Trophoblast cell (in vitro differentiated cells and primary cell): ENCODE measurements around the gene NOM1.
A peak's percentile ranks its signal among the peaks of the same experiment; 100 is the strongest.

ENCODE experiments used
- DNase-seq, 2 donors: peaks; one replicate each; pipeline ENCODE4 v3.0.0-alpha.2; 2016
- H2AFZ ChIP-seq: 2 replicates; pipeline ENCODE4 v1.6.1; 2013; ENCODE audit warnings: low read length, moderate library complexity, mild to moderate bottlenecking; ENCODE audit not compliant: insufficient read depth, poor library complexity
- H2AK5ac ChIP-seq: 2 replicates; pipeline ENCODE4 v1.6.1; 2013; ENCODE audit warnings: mild to moderate bottlenecking, low read length
- H2BK120ac ChIP-seq: 2 replicates; pipeline ENCODE4 v1.6.1; 2013; ENCODE audit warnings: low read length, mild to moderate bottlenecking, moderate library complexity; ENCODE audit not compliant: insufficient read depth, poor library complexity
- H2BK12ac ChIP-seq: 2 replicates; pipeline ENCODE4 v1.6.1; 2013; ENCODE audit warnings: mild to moderate bottlenecking, low read length, moderate library complexity
- H2BK5ac ChIP-seq: 2 replicates; pipeline ENCODE4 v1.6.1; 2013; ENCODE audit warnings: low read length, low read depth, moderate library complexity, mild to moderate bottlenecking; ENCODE audit not compliant: poor library complexity
- H3K14ac ChIP-seq: 2 replicates; pipeline ENCODE4 v1.6.1; 2013; ENCODE audit warnings: mild to moderate bottlenecking, low read length
- H3K18ac ChIP-seq: 2 replicates; pipeline ENCODE4 v1.6.1; 2013; ENCODE audit warnings: mild to moderate bottlenecking, low read length
- H3K23ac ChIP-seq: 2 replicates; pipeline ENCODE4 v1.6.1; 2013; ENCODE audit warnings: low read length
- H3K27ac ChIP-seq: 2 replicates; pipeline ENCODE4 v1.5.1; 2013; ENCODE audit warnings: low read depth, mild to moderate bottlenecking, inconsistent platforms, low read length, moderate library complexity
- H3K27me3 ChIP-seq: 2 replicates; pipeline ENCODE4 v1.6.1; 2013; ENCODE audit warnings: inconsistent platforms, mild to moderate bottlenecking, low read length, moderate library complexity; ENCODE audit not compliant: insufficient read depth
- H3K36me3 ChIP-seq, 2 experiments: 1 replicate in 1 of 2; 2 replicates in 1 of 2; pipeline ENCODE4 v1.6.1; 2013; ENCODE audit warnings: low read length in 2 of 2, mild to moderate bottlenecking in 2 of 2, moderate library complexity in 1 of 2; ENCODE audit not compliant: insufficient read depth in 2 of 2, control insufficient read depth in 1 of 2
- H3K4ac ChIP-seq: 2 replicates; pipeline ENCODE4 v1.6.1; 2013; ENCODE audit warnings: low read depth, mild to moderate bottlenecking, low read length, moderate library complexity
- H3K4me1 ChIP-seq, 2 experiments: 1 replicate in 1 of 2; 2 replicates in 1 of 2; pipeline ENCODE4 v1.6.1; 2013; ENCODE audit warnings: low read length in 2 of 2, mild to moderate bottlenecking in 2 of 2, moderate library complexity in 1 of 2; ENCODE audit not compliant: insufficient read depth in 2 of 2, control insufficient read depth in 1 of 2
- H3K4me2 ChIP-seq: 2 replicates; pipeline ENCODE4 v1.6.1; 2013; ENCODE audit warnings: inconsistent platforms, mild to moderate bottlenecking, low read length, moderate library complexity
- H3K4me3 ChIP-seq: 2 replicates; pipeline ENCODE4 v1.5.1; 2013; ENCODE audit warnings: mild to moderate bottlenecking, low read depth, low read length, inconsistent platforms
- H3K79me1 ChIP-seq: one replicate; pipeline ENCODE4 v1.6.1; 2013; ENCODE audit warnings: low read length
- H3K79me2 ChIP-seq: 2 replicates; pipeline ENCODE4 v1.6.1; 2013; ENCODE audit warnings: low read length, mild to moderate bottlenecking; ENCODE audit not compliant: control insufficient read depth, insufficient read depth, poor library complexity
- H3K9ac ChIP-seq: 2 replicates; pipeline ENCODE4 v1.6.1; 2013; ENCODE audit warnings: mild to moderate bottlenecking, low read length
- H3K9me3 ChIP-seq: 2 replicates; pipeline ENCODE4 v1.6.1; 2013; ENCODE audit warnings: low read depth, mild to moderate bottlenecking, control low read depth, inconsistent platforms, low read length; ENCODE audit not compliant: insufficient read depth
- H4K12ac ChIP-seq: 2 replicates; pipeline ENCODE4 v1.6.1; 2013; ENCODE audit warnings: low read depth, mild to moderate bottlenecking, low read length, moderate library complexity
- H4K8ac ChIP-seq: 2 replicates; pipeline ENCODE4 v1.6.1; 2013; ENCODE audit warnings: low read depth, mild to moderate bottlenecking, low read length, moderate library complexity
- H4K91ac ChIP-seq: one replicate; pipeline ENCODE4 v1.6.1; 2013; ENCODE audit warnings: low read depth, mild to moderate bottlenecking, low read length, moderate library complexity
- WGBS: extraction: QIAGEN DNeasy Blood & Tissue Kit; methylation state at CpG from one replicate; pipeline ENCODE4 v1.1.7; 2013; ENCODE audit warnings: missing lambda C conversion rate; ENCODE audit not compliant: insufficient read length, insufficient coverage; ENCODE audit errors: extremely low coverage; 5-methylcytosine and 5-hydroxymethylcytosine counted together

Gene NOM1

DNA sequence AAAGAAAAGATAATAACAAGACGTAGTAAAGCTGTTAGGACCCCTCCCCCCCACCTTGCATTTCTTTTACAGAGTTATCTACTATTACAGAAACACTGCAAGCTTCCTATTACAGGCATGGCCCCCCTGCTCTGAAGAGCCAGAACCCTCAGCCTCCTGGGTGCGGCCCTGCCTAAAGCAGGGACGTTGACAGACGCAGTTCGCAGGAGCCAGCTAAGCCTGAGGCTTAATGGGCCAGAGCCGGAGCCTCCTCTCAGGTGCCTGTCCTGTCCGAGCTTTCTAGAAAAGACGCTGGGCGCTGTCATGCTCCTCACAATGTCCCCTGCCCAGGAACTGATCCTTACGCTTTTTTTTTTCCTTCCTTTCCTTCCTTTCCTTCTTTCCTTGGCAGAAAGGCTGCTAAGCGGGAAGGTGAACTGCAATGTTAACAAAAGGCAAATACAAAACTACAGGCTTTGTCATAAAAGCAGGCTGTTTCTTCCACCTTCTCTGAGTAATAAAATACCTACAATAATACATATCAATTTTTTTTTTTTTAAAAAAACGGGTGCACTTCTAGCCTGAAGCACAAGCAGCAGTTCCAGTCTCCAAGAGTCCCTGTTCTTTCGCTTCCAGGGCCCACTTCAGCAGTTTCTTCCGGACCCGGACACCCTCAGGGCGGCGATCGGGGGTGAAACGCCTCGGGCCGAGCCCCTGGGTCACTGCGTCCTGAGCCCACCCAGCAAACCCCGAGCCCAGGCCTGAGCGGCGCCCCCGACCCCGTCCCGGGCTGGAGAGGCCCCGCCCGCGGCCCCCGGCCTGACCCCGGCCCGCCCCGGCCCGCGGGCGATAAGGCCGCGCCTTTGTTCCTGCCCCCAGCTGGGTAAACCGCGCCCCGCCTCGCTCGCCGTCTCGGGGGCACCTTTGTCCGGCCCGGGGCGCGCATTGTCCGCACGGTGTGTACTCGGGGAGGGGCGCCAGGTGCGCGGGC lies 49.8 kb downstream of the NOM1 start:
- no peak for DNase-seq
- H3K4me1 ChIP-seq: no peaks in the 10 kb centered on the region
- WGBS: no CpG with 5 or more reads among the region's 57 CpGs

DNA sequence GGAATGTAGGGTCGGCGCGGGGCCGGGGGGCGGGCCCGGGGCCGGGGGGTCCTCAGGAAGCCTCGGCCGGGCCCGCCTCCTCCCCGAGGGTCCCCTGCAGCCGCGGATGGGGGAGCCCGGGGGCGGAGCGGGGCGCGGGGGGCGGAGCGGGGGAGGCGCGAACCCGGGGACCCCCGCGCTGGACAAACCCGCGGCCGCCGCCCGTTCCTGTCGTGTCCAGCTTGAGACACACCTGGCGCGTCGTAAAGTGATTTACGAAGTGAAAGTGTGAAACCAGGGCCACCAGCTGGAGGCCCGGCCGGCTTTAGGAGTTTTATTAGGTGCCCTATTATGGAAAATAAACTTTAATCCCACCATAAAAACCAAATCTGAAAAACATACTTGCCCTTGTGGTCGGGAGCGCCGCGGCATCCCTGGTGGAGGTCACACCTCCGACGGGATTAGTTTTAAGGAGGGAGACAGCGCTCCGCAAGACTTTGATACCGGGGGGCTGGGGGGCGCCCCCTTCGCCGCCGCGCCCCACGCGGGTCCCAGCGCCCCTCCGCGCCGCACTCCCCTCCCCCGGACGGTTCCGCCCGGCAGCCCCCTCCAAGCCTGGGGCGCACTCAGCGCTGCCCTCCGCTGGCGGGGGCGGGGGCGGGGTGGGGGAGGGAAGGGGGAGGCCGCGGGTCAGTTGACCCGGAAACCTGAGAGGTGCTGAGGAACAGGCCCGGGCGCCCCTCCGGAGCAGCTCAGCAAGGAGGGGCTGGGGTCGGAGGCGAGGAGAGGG lies 50.6 kb downstream of the NOM1 start:
- Histone ChIP-seq H3K9me3 (peaks cover 8% of the 10 kb centered on the region), H3K4ac (no peak overlapping the region), H3K23ac (no peak overlapping the region), H3K27ac (no peak overlapping the region), H2BK120ac (no peak overlapping the region), H4K8ac (no peak overlapping the region), H4K12ac (no peak overlapping the region), H3K36me3 (no peaks in the 10 kb centered on the region), H3K79me2 (no peaks in the 10 kb centered on the region), H3K4me3 (no peak overlapping the region), H3K18ac (no peak overlapping the region), H3K14ac (no peak overlapping the region), H3K4me2 (peak overlapping the region; percentile 53), H2BK5ac (no peak overlapping the region), H3K4me1 (no peaks in the 10 kb centered on the region), H3K9ac (no peak overlapping the region), H2AK5ac (no peak overlapping the region), H2BK12ac (no peak overlapping the region), H3K79me1 (no peaks in the 10 kb centered on the region), H2AFZ (no peak overlapping the region), H3K27me3 (peaks cover 68% of the 10 kb centered on the region), H4K91ac (no peak overlapping the region)
- DNase-seq: peak in 1 of 2 donors; percentile 19
- no CpG with 5 or more reads among the region's 75 CpGs for WGBS

More for the DNA sequence above, 49.8 kb downstream of the NOM1 start:
- no peak overlapping the region for H4K91ac ChIP-seq
- H2AFZ ChIP-seq: no peak overlapping the region
- H3K4me3 ChIP-seq: no peak overlapping the region
- H2AK5ac ChIP-seq: no peak overlapping the region
- H3K14ac ChIP-seq: no peak overlapping the region
- H3K27ac ChIP-seq: no peak overlapping the region
- no peak overlapping the region for H2BK120ac ChIP-seq
- H2BK12ac ChIP-seq: no peak overlapping the region
- H3K9ac ChIP-seq: no peak overlapping the region
- H2BK5ac ChIP-seq: no peak overlapping the region
- H3K18ac ChIP-seq: no peak overlapping the region
- H4K12ac ChIP-seq: no peak overlapping the region
- H3K36me3 ChIP-seq: no peaks in the 10 kb centered on the region
- H3K4me2 ChIP-seq: peak overlapping the region; percentile 53
- H3K79me1 ChIP-seq: no peaks in the 10 kb centered on the region
- H4K8ac ChIP-seq: no peak overlapping the region
- peaks cover 60% of the 10 kb centered on the region for H3K27me3 ChIP-seq
- peak overlapping the region; percentile 1 for H3K23ac ChIP-seq
- peaks cover 5% of the 10 kb centered on the region for H3K9me3 ChIP-seq
- H3K79me2 ChIP-seq: no peaks in the 10 kb centered on the region
- H3K4ac ChIP-seq: no peak overlapping the region

DNA sequence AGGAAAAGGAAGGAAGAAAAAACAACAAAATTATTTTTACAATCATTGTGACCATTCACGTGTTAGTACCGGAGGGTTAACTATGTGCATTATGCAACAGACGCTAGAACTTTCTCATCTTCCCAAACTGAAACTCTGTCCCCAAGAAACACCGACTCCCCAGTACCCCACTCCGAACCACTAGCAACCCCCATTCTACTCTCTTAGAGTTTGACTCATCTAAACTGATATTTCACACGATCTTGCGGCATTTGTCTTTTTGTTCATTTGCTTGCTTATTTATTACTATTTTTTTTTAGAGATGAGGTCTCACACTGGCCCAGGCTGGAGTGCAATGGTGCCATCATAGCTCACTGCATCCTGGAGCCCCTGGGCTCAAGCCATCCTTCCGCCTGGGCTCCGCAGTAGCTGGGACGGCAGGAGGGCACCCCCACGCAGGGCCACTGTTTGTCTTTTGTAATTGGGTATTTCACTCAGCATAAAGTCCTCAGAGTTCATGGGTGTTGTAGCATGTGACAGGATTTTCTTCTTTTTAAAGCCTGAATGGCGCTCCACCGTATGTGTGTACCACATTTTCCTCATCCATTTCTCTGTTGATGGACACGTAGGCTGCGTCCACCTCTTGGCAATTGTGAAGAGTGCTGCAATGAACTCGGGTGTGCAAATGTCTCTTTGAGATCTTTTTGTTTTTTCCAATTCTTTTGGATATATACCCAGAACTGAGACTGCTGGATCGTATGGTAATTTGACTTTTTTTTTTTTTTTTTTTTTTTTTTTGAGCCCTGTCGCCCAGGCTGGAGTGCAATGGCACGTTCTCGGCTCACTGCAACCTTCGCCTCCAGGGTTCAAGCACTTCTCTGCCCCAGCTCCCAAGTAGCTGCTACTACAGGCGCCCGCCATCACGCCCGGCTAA lies 51.5 kb downstream of the NOM1 start:
- Histone ChIP-seq H2BK12ac (no peak overlapping the region), H3K79me2 (no peaks in the 10 kb centered on the region), H2AK5ac (no peak overlapping the region), H2BK5ac (no peak overlapping the region), H4K12ac (no peak overlapping the region), H3K4me3 (no peak overlapping the region), H3K9ac (no peak overlapping the region), H3K4me1 (no peaks in the 10 kb centered on the region), H4K91ac (no peak overlapping the region), H3K27ac (no peak overlapping the region), H3K14ac (no peak overlapping the region), H3K9me3 (peaks cover 8% of the 10 kb centered on the region), H4K8ac (no peak overlapping the region), H2AFZ (no peak overlapping the region), H3K27me3 (peaks cover 73% of the 10 kb centered on the region), H3K23ac (no peak overlapping the region), H3K36me3 (no peaks in the 10 kb centered on the region), H2BK120ac (no peak overlapping the region), H3K4me2 (no peak overlapping the region), H3K79me1 (no peaks in the 10 kb centered on the region), H3K4ac (no peak overlapping the region), H3K18ac (no peak overlapping the region)
- no CpG with 5 or more reads among the region's 25 CpGs for WGBS
- no peak for DNase-seq
